Measurements from ENCODE around the gene WNT10A.

DNA sequence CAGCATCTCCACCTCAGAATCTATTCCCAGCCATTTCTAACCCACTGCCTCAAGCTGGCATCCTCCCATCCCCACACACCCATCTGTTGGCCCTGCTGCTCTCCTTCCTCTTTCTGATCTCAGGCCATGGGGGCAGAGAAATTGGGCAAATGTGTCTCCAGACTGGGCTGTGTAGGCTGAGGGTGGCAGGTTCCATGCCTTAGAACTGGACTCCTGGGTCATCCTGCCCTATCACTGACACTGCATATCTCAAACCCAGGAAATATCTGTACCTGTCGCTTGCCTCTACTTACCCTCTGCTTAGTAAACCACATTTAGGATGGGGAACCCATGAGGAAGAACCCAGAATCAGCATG lies 1.8 kb downstream of the WNT10A start:
- TF ChIP-seq, protein P1, sequence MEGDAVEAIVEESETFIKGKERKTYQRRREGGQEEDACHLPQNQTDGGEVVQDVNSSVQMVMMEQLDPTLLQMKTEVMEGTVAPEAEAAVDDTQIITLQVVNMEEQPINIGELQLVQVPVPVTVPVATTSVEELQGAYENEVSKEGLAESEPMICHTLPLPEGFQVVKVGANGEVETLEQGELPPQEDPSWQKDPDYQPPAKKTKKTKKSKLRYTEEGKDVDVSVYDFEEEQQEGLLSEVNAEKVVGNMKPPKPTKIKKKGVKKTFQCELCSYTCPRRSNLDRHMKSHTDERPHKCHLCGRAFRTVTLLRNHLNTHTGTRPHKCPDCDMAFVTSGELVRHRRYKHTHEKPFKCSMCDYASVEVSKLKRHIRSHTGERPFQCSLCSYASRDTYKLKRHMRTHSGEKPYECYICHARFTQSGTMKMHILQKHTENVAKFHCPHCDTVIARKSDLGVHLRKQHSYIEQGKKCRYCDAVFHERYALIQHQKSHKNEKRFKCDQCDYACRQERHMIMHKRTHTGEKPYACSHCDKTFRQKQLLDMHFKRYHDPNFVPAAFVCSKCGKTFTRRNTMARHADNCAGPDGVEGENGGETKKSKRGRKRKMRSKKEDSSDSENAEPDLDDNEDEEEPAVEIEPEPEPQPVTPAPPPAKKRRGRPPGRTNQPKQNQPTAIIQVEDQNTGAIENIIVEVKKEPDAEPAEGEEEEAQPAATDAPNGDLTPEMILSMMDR (IDR thresholded peaks at IDR 0.05): no peak
- TF ChIP-seq POLR2A (IDR thresholded peaks at IDR 0.05): no peak

All from testis (tissue), 2 donors.